Measurements from ENCODE around the gene XG.

The XG gene

DNA sequence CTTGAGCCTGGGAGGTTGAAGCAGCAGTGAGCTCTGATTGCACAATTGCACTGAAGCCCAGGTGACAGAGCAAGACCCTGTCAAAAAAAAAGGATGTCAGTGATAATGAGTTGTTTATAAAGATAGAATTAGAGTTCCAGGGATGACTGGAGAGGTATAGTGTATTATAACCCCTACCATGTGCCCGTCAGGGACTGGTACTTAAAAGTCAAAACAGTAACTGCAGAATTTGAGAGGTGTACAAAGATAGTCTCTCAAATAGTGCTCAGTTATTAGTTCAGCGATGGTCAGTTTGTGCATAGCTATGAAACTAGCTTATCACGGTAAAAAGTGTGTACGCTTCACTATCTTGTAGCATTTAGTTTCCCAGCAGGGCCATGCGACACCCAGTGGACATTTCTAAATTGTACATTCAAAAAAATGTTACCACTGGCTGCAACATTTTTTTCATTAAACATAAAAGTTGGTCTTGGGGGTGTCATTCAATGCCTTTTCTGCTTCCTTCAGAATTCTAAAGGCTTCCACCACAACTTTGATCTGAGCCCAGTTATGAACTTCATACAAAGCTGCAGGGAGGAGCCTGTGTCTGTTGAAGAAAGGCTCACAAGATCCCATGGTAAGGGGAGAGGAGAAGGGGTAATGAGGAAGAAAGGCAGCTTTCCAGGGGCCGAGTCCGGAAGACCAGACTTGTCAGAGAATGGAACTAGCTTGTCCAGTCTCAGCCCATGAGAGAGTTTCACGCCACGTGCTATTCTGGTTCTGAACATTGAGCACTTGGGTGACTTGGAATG, 67.7 kb downstream of the XG start:
- DNase-seq (ENCODE audit: low spot score) = peak; percentile 60

DNA sequence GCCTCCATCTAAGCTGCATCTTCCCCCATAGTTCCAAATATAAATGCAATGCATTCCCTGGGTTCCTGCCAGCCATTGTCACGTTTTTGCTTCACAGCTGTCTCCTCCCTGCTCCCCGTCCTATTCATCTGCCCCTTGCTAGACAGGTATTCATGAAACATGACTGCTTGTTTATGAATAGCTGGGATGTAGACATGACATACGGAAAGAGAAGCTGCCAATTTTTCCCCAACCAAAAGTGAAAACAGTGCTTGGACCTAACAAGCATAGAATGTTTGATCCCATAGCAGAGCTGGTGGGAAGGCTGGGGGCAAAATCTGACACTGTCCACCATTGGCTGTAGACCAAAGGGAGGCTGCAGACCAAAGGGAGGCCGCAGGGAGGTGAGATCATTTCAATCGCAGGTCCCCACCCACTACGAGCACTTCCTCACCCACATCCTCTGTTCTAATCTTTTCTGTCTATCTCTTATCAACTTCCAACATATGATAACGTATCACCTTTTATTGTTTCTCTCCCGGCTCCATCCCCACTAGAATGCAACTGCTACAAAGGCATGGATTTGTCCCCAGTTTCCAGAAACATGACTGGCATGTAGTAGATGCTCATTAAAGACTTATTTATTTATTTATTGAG, 68.4 kb downstream of the XG start:
- DNase-seq (ENCODE audit: low spot score) = no peak

DNA sequence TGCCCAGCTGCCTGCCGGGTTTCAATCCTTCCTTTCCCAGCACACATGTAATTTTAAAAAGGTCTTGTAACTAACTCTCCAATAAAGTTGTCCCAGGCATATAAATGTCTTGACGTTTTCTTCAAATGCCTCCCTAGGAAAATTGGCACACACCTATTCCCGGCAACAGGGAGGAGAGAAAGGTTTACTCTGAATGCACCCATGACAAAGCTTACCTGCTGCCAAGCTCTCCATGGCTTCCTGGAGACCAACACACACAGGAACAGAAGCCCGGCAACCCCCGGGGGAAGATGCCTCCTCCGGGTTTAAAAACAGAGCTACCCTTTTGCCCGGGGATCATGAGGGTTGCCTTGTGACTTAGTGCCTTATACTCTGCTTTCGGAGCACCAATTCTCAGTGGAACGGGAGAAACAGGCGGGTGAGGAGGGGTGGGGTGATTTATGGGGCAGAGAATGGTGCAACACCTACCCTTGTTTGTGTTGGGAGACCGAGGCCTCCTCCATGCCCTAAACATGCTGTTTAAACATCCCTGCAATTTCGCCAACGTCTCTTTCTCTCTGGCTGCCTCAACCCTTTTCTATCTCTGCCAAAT, 72.1 kb downstream of the XG start:
- no peak for DNase-seq (ENCODE audit: low spot score)

DNA sequence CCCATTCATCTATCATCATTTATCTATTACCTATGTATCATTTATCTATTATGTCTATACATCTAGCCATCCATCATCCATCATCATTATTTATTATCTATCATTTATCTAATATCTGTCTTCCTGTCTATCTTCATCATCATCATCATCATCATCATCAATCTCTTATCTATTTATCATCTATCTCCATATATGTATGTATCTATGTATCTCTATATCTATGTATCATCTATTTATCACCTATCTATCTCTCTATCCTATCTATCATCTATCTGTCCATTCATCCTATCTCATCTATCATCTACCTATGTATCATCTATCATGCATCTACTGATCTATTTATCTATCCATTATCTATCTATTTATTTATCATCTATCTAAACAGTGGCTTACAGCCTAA, 73.0 kb downstream of the XG start:
- no peak for DNase-seq (ENCODE audit: low spot score)

DNA sequence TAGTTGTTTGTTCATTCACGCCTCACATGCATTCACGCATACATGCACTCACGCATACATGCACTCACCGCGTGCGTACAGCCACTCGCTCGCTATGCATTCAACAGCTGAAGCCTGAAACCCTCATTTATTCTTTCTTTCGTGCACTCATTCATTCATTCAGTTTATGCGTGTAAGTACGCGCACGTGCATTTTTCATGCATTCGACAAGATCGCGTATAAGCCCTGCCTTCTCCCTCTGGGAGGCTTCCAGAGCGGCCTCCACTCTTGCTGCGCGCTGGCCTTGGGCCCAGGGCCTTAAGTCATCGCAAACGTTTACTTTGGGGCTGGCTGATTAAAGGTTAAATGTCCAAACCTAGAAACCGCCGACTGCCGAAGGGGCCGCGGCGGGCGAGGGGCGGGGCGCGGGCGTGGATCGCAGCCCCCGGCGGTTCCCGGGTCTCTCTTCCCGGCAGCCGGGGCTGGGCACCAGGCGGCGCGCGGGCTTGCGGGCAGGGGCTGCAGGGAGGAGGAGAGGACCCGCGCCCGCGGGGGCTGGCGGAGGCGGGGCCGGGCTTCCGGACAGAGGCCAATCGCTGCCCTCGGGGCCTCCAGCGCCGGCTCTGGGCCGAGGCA, 76.6 kb downstream of the XG start, which contains the start of gene GYG2:
Gene GYG2 (plus strand): TSS at position 587 of the 615 bp plus-strand sequence. CDS start 1,259 bp downstream, outside the sequence.
- DNase-seq (ENCODE audit: low spot score) = peak; percentile 58

DNA sequence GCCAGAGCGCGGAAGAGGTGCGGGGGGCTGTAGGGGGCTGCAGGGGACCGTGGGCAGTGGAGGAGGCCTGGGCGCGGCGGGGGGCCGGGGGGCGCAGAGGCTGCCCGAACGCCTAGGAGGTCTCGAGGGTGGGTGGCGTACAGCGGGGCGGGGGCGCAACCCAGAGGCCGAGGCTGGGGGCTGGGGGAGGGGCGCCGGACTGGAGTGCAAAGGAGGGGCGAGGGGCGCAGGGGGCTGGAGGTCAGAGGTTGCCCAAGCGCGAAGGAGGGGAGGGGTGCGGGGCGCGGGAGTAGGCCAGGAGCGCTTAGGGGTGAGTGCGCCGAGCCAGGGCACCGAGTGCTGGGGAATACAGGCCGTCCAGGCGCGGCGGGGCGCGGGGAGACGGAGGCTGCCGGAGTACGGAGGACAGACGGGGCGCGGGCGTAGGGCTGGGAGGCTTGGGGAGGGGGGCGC, 77.1 kb downstream of the XG start:
- peak; percentile 31 for DNase-seq (ENCODE audit: low spot score)

DNA sequence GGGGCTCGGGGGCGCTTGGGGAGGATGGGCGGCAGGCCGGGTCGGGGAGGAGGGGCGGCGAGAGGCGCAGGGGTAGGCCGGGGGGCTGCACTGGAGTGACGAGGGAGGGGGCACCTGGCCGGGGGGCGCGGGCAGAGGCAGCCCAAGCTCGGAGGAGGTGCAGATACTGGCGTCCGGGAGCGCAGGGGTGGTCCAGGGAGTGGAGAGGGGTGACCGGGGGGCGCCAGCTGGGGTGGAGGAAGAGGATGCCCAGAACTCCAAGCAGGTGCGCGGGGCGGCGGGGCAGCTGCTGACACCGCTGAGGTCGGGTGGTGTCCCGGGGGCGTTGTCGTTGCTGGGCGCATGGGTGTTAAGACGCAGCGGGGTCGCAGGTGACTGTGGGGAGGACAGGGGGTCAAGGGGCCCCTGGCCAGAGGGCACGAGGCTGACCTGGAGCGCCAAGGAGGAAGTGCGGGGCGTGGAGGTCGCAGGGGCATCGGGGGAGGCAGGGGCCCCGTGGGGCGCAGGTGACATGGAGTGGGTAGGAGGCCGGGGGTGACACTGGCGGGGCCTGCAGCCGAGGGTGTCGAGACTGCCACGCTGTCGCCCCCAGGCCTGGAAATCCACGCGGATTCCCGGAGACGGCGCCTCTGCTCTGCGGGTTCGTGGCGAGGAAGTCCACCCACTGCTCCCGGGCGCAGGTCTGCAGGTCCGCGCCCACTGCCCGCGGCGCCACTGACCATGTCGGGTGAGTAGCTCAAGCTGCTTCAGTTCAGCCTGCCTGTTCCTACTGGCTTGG, 77.8 kb downstream of the XG start:
- no peak for DNase-seq (ENCODE audit: low spot score)

DNA sequence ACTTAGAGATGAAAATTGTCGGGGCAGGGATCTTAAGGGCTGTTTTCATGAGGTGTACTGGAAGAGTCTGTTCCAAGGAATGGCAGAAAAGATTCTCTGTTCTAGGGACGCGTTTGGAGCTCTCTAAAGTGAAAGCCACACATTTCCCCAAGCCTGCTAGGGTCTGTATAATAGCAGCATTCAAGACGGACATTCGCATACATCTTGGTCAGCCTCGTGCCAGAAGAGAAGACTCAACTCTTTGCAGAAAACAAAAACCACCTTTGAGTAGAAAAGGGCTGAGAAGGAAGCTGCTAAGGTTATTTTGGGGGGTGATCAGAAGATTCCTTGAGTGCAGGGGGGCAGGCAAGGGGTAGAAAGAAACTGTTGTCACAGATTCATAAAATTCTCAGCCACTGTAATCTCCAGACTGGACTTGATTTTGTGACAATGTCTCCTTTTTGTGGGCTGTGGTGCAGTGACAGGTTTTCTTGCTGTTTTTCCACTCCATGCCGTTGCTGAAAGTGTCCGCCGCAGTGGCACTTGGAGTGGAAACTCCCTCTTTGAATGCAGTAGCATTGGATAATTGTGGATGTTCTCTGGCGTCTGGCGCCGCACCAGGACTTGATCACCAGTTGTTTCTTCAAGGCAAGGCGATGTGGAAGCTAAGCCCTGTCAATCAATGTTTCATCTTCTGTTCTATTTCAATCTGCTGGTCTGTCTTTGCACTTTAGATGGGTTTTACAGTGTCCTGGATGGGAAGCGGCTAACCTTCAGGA, 79.8 kb downstream of the XG start:
- no peak for DNase-seq (ENCODE audit: low spot score)

DNA sequence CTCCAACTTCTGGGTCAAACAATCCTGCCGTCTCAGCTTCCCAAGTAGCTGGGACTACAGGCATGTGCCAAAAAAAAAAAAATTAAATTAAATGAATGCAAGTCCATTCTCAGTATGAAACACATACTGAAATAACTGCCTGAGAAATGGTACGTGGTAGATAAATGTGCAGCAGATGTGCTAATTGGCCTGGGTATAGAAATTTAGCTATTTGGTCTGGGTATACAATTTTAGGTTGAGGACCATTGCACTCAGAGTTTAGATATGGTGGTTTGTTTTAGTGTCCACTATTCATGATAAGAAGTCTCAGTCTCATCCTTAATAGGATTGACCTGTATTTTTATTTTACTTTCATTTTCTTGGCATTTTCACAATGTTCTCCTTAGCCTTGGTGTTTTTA, 86.1 kb downstream of the XG start:
- DNase-seq (ENCODE audit: low spot score) = no peak

DNA sequence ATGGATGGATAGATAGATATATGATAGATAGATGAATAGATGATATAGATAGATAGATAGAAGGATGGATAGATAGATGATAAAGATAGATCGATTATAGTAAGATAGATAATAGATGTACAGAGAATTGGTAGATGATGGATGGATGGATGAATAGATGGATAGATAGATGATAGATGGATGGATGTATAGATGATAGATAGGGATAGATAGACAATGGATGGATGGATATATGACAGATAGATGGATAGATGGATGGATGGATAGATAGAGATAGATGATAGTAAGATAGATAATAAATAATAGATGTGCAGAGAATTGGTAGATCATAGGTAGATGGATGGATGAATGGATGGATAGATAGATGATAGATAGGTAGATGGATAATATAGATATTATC, 89.1 kb downstream of the XG start:
- no peak for DNase-seq (ENCODE audit: low spot score)

DNA sequence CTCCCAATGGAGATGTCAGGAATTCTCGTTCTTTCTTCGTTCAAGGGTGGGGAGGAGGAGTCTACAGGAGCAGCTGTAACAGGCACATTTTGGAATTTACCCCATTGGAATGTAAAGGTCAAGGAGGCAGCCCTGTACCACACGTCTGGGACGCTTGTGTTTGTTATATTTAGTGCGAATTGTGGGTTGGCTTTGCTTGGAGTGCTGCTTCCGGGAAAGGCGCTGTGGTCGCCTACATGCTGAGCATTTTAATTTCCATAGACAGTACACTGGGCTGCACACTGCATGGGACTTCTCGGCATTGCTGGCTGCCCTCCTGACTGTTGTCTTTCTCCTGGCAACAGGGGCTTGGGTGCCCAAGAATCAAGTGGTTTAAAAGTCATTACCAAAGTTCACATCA, 89.7 kb downstream of the XG start:
- no peak for DNase-seq (ENCODE audit: low spot score)

DNA sequence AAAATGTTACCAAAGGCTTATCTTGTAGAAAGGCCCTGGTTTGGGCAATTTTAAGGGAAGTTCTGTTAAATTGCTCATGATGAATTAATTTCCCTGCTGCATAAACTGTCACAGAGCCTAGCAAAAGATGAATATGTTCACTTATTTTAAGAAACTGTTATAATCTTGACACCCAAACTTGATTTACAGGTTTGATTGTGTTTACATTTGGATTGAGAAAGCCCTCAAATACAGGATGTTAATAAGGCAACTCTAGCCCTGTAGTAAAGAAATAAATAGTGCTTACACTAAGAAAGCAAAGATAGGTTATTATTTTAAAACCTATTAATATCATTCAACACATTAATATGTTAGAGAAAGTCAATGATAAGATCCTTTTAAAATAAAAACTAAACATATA, 95.2 kb downstream of the XG start:
- no peak for DNase-seq (ENCODE audit: low spot score)

DNA sequence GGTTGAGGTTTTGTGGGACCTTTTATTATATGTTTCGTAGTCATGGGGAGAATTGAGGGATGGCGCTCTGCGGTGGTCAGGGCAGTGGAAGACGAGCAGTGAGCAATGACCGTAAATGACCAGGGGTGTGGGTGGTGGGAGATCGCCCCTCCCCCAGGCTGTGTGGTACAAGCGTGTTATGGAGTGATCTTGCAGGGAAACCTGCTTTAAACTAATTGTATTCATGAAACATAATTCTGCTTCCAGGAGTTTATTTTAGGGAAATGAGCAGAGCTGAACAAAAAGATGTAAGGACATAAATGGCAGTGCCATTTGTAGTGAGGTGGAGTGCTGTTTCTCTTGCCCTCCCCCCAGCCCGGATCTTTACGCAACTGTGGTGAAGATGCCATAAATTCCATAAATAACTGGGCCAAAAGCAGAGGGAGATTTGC, 97.0 kb downstream of the XG start:
- DNase-seq (ENCODE audit: low spot score) = peak; percentile 66

DNA sequence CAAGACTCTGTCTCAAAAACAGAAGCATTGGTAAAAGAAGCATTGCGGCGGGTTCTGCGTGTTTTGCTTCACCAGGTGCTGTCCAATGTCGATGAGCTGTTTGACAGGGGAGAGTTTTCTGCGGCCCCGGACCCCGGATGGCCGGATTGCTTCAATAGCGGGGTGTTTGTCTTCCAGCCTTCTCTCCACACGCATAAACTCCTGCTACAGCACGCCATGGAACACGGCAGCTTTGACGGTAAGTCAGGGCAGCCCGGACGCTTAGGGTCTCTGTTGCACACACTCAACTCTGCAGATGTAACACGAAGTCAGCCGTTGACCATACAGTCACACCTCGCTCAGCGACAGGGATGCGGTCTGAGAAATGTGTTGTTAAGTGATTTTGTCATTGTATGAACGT, 103.1 kb downstream of the XG start:
- no peak for DNase-seq (ENCODE audit: low spot score)

DNA sequence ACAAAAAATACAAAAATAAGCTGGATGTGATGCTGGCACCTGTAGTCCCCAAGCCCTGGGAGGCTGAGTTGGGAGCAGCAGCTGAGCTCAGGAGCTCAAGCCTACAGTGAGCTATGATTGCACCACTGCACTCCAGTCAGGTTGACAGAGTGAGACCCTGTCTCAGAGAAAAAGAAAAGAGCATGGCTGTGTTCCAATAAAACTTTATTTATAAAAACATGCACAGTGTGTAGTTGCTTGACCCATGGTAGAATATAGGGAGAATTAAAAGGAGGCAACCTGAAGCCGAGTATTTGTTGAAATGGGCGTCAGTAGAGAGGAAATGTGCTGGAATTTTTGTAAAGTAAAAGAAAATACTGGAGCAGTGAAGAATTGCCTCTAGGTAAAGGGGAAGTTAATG, 103.9 kb downstream of the XG start:
- no peak for DNase-seq (ENCODE audit: low spot score)

DNA sequence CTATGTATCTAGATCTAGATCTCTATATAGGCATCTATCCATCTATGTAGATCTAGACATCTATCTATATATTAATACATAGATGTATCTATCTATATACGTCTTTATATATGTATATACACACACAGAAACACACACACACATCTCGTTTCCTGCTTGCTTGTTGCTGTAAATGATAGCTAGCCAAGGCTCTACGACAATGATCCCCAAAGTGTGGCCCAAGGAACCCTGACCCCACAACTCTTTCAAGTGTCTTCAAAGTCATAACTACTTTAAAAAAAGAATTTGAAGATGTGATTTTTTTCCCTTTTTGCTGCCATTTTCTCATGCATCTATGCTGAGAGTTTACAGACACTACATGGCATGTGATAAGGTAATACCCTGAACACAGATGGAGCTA, 105.7 kb downstream of the XG start:
- no peak for DNase-seq (ENCODE audit: low spot score)

DNA sequence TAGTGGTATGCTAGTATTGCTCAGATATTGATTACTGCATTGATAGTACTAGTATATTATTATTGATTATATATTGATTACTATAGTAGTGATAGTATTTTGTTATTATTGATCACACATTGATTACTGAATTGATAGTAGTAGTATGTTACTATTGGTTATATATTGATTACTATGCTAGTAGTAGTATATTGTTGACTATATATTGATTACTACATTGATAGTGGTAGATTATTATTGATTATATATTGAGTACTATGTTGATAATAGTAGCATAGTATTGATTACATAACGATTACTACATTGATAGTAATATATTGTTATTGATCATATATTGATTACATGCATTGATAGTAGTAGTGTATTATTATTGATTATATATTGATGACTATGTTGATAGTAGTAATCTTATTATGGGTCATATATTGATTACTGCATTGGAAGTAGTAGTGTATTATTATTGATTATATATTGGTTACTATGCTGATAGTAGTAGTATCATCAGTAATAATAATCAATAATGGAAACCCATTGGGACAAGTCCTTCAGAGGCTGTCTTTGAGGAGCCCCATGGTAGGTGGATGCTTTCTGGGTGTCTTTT, 107.5 kb downstream of the XG start:
- DNase-seq (ENCODE audit: low spot score) = no peak

DNA sequence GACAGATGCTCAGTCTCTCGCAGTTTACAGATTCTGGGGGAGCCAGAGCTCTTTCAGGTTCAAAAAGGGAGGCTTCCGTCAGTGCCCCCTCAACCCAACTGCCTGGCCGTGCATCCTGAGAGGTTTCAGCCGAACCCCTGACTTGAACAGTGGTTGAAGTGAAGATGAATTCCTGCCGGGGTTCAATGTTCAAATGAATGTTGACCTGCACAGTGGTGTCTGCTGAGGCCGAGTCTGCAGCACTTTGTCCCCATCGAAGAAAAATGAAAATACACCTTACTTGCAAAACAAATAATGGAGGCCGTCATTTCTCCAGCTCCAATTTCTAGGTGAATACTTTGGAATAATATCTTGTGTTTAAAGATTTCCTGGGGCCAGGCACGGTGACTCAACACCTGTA, 110.6 kb downstream of the XG start:
- no peak for DNase-seq (ENCODE audit: low spot score)

DNA sequence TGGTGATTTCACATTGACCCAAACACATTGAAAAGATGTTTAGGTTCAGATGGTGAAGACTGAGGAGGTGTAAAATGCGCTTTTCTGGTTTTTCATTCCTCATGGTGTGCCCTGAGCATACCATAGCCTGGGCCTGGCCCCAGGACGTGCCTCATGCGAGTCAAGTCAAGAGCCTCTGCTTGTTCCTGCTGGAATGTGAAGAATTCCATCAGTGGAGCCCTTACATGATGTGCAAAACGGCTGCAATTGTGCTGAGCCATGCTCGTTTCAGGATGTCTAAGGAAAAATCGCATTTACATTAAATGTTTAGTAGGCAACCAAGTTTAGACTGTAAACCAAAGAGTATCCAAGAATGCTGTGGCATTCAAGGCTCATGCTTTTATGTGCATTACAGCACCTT, 111.8 kb downstream of the XG start:
- DNase-seq (ENCODE audit: low spot score) = peak; percentile 51
